H1 (cell line): ENCODE results near the gene CCL17. TPM values are rescaled to one million over a fixed set of nuclear protein-coding genes. Genes with fewer than 3 reads are reported as not detected.
A peak's percentile ranks its signal among the peaks of the same experiment; 100 is the strongest.

Experiments
- CTCF ChIA-PET: fragments of 300-600 bp; sonication (Branson Sonifier 250); formaldehyde crosslinking; loops from one replicate; lab custom pipeline; 2021; ENCODE audit not compliant: partially characterized antibody; lab: Charles Lee
- POLR2A ChIA-PET: fragments of 300-600 bp; sonication (Branson Sonifier 250); formaldehyde crosslinking; loops from one replicate; lab custom pipeline; 2021; ENCODE audit warnings: inconsistent platforms; ENCODE audit not compliant: partially characterized antibody; lab: Charles Lee
- DNase-seq, 2 experiments: peaks; one replicate each; pipeline versions ENCODE4 v3.0.0 to v3.0.0-alpha.2; 2010 to 2022; ENCODE audit warnings: low spot score in 2 of 2, low read depth in 1 of 2, mixed read lengths in 1 of 2
- FAIRE-seq: peaks from 2 replicates; lab custom pipeline; 2011; peaks lifted over from hg19 to GRCh38; lab: Jason Lieb, UNC
- H2AFZ ChIP-seq: 2 replicates; pipeline ENCODE4 v1.8.1; 2012; ENCODE audit warnings: low read length, inconsistent platforms
- H2AK5ac ChIP-seq: 2 replicates; pipeline ENCODE4 v1.6.1; 2013; ENCODE audit warnings: low read depth, low read length
- H2BK120ac ChIP-seq: replicated peaks from 2 replicates; pipeline ENCODE3; 2013; ENCODE audit warnings: low read depth, low read length, inconsistent platforms
- H2BK12ac ChIP-seq: 2 replicates; pipeline ENCODE4 v1.6.1; 2013; ENCODE audit warnings: low read depth, low read length
- H2BK15ac ChIP-seq: 2 replicates; pipeline ENCODE4 v1.6.1; 2013; ENCODE audit warnings: low read length
- H2BK20ac ChIP-seq: 2 replicates; pipeline ENCODE4 v1.6.1; 2013; ENCODE audit warnings: low read length
- H2BK5ac ChIP-seq: 2 replicates; pipeline ENCODE4 v1.6.1; 2013; ENCODE audit warnings: low read depth, low read length
- H3K14ac ChIP-seq: 2 replicates; pipeline ENCODE4 v1.6.1; 2013; ENCODE audit warnings: inconsistent platforms; ENCODE audit not compliant: insufficient read length
- H3K18ac ChIP-seq: 2 replicates; pipeline ENCODE4 v1.6.1; 2013; ENCODE audit warnings: low read length; ENCODE audit errors: extremely low read depth
- H3K23ac ChIP-seq: 2 replicates; pipeline ENCODE4 v1.6.1; 2013; ENCODE audit warnings: inconsistent platforms; ENCODE audit not compliant: insufficient read length
- H3K23me2 ChIP-seq: 2 replicates; pipeline ENCODE4 v1.6.1; 2013; ENCODE audit warnings: low read depth, low read length
- H3K27ac ChIP-seq: 2 replicates; pipeline ENCODE4 v1.6.1; 2011; ENCODE audit warnings: low read depth, low read length, inconsistent platforms
- H3K27me3 ChIP-seq, 4 experiments: replicated peaks in 1 of 4; 1 replicate in 1 of 4; 2 replicates in 3 of 4; pipeline versions ENCODE4 v1.6.1 to v1.8.1; 2011 to 2013; ENCODE audit warnings: low read length in 3 of 4, mild to moderate bottlenecking in 3 of 4, inconsistent platforms in 2 of 4, mixed read lengths in 2 of 4, moderate library complexity in 1 of 4; ENCODE audit not compliant: control insufficient read depth in 3 of 4, insufficient read depth in 3 of 4; ENCODE audit errors: extremely low read depth in 1 of 4
- H3K36me3 ChIP-seq, 4 experiments: 2 replicates each; pipeline versions ENCODE4 v1.6.1 to v1.8.1; 2011 to 2013; ENCODE audit warnings: mild to moderate bottlenecking in 4 of 4, low read length in 3 of 4, moderate library complexity in 2 of 4, control low read depth in 1 of 4, inconsistent platforms in 1 of 4; ENCODE audit not compliant: insufficient read depth in 4 of 4, control insufficient read depth in 2 of 4
- H3K4ac ChIP-seq: replicated peaks from 2 replicates; pipeline ENCODE3; 2013; ENCODE audit warnings: low read length, low read depth, mixed read lengths, inconsistent platforms; ENCODE audit not compliant: insufficient read length
- H3K4me1 ChIP-seq, 4 experiments: replicated peaks in 1 of 4; 1 replicate in 1 of 4; 2 replicates in 3 of 4; pipeline versions ENCODE4 v1.6.1 to v1.8.1; 2011 to 2013; ENCODE audit warnings: low read length in 3 of 4, inconsistent platforms in 2 of 4, mixed read lengths in 1 of 4; ENCODE audit not compliant: insufficient read depth in 4 of 4, control insufficient read depth in 3 of 4
- H3K4me2 ChIP-seq, 2 experiments: 2 replicates each; pipeline versions ENCODE4 v1.6.1 to v1.8.1; 2011 to 2013; ENCODE audit warnings: low read depth in 2 of 2, low read length in 2 of 2, control low read depth in 1 of 2, inconsistent platforms in 1 of 2, mild to moderate bottlenecking in 1 of 2; ENCODE audit not compliant: insufficient read depth in 1 of 2
- H3K4me3 ChIP-seq, 4 experiments: fragments of 200-600, 300-600 bp in 1 of 4; sonication (generic), shearing (Covaris generic), sonication (Bioruptor Twin) in 1 of 4; 2 replicates each; pipeline versions ENCODE4 v1.5.1 to v1.8.1; 2011 to 2016; ENCODE audit warnings: low read length in 4 of 4, low read depth in 3 of 4, control low read depth in 2 of 4, inconsistent platforms in 2 of 4, mild to moderate bottlenecking in 2 of 4, mixed read lengths in 1 of 4, moderate library complexity in 1 of 4; ENCODE audit not compliant: insufficient read depth in 2 of 4; ENCODE audit errors: extremely low read depth in 1 of 4
- H3K56ac ChIP-seq: replicated peaks from 2 replicates; pipeline ENCODE3; 2013; ENCODE audit warnings: low read depth, mild to moderate bottlenecking, mixed read lengths, low read length, inconsistent platforms; ENCODE audit not compliant: insufficient read length
- H3K79me1 ChIP-seq: 2 replicates; pipeline ENCODE4 v1.6.1; 2013; ENCODE audit warnings: low read depth, low read length, control low read depth
- H3K79me2 ChIP-seq, 2 experiments: 2 replicates each; pipeline versions ENCODE4 v1.6.1 to v1.8.1; 2012 to 2013; ENCODE audit warnings: low read length in 2 of 2, mild to moderate bottlenecking in 2 of 2, inconsistent platforms in 1 of 2; ENCODE audit not compliant: insufficient read depth in 2 of 2, control insufficient read depth in 1 of 2
- H3K9ac ChIP-seq, 4 experiments: replicated peaks in 1 of 4; 1 replicate in 1 of 4; 2 replicates in 3 of 4; pipeline versions ENCODE4 v1.6.1 to v1.8.1; 2011 to 2013; ENCODE audit warnings: low read depth in 3 of 4, low read length in 3 of 4, control low read depth in 2 of 4, mild to moderate bottlenecking in 2 of 4, moderate library complexity in 2 of 4, inconsistent platforms in 1 of 4; ENCODE audit errors: extremely low read depth in 1 of 4
- H3K9me3 ChIP-seq, 2 experiments: 2 replicates each; pipeline versions ENCODE4 v1.6.1 to v1.8.1; 2012 to 2013; ENCODE audit warnings: mild to moderate bottlenecking in 2 of 2, moderate library complexity in 2 of 2, control low read depth in 1 of 2, inconsistent platforms in 1 of 2, low read depth in 1 of 2, low read length in 1 of 2, mixed read lengths in 1 of 2; ENCODE audit not compliant: insufficient read depth in 2 of 2
- H4K20me1 ChIP-seq, 2 experiments: replicated peaks in 1 of 2; 2 replicates each; pipeline versions ENCODE3 to v1.8.1; 2011 to 2013; ENCODE audit warnings: inconsistent platforms in 2 of 2, low read length in 2 of 2, mild to moderate bottlenecking in 1 of 2; ENCODE audit not compliant: insufficient read depth in 2 of 2, control insufficient read depth in 1 of 2
- H4K5ac ChIP-seq: 2 replicates; pipeline ENCODE4 v1.6.1; 2013; ENCODE audit warnings: low read length, low read depth, mixed read lengths, inconsistent platforms; ENCODE audit not compliant: insufficient read length
- H4K8ac ChIP-seq: 2 replicates; pipeline ENCODE4 v1.8.0; 2013; ENCODE audit warnings: mild to moderate bottlenecking, moderate library complexity, low read length, inconsistent platforms; ENCODE audit not compliant: insufficient read depth; ENCODE audit errors: extremely low read depth
- H4K91ac ChIP-seq: replicated peaks from 2 replicates; pipeline ENCODE3; 2013; ENCODE audit warnings: low read length, mixed read lengths, inconsistent platforms; ENCODE audit not compliant: insufficient read length
- CBX8 ChIP-seq: fragments of 300-800, 300-1000 bp; sonication (generic); IDR thresholded peaks from 2 replicates; pipeline ENCODE4 v1.7.1; 2016; ENCODE audit warnings: low read depth, low read length, borderline replicate concordance
- JUND ChIP-seq: IDR thresholded peaks from 2 replicates; pipeline ENCODE4 v1.6.1; 2011; ENCODE audit warnings: mild to moderate bottlenecking, improper control_type of control experiment, low read length
- RNF2 ChIP-seq: fragments of 200-900, 300-1000 bp; sonication (generic); IDR thresholded peaks from 2 replicates; pipeline ENCODE4 v1.7.1; 2016; ENCODE audit warnings: borderline replicate concordance, low read depth, mild to moderate bottlenecking, antibody characterized with exemption, low read length; ENCODE audit not compliant: poor library complexity, severe bottlenecking; ENCODE audit errors: missing control alignments
- WGBS, 2 experiments: shearing (Covaris generic) in 1 of 2; methylation state at CpG; one replicate each; pipeline versions ENCODE4 v1.1.6 to v1.1.7; 2013 to 2015; ENCODE audit warnings: low lambda C conversion rate in 2 of 2, mixed read lengths in 2 of 2, inconsistent platforms in 1 of 2, low coverage in 1 of 2, missing lambda C conversion rate in 1 of 2; ENCODE audit not compliant: insufficient replicate concordance in 2 of 2, insufficient coverage in 1 of 2, insufficient read length in 1 of 2; ENCODE audit errors: extremely low coverage in 1 of 2, missing lambda C conversion rate in 1 of 2; 5-methylcytosine and 5-hydroxymethylcytosine counted together
- polyA plus RNA-seq, 7 experiments: library from polyadenylated mRNA; depleted of rRNA in 3 of 7; stranded (reverse) in 5 of 7; unstranded in 2 of 7; fragments of >200 nt in 5 of 7; fragments of 200-250 nt in 2 of 7; gene quantifications; 1 replicate in 5 of 7; 2 replicates in 1 of 7; 4 replicates in 1 of 7; pipeline versions ENCODE4 v1.2.1 to v1.2.3, GENCODE V29; 2011 to 2013; ENCODE audit warnings: missing spikeins in 2 of 7, mixed read lengths in 2 of 7
- total RNA-seq: library from RNA; stranded (reverse); fragmentation: NEBNext Ultra II Directional; extraction: Animal tissue kit (Norgen Biotek cat#: 25700); gene quantifications from 2 replicates; pipeline ENCODE4 v1.2.1, GENCODE V29; 2021

Gene CCL17
- total and polyA plus RNA-seq, 2 of the 8 experiments (the other 6 are each of a cell fraction or from before 2014, with no cell fraction given), result not detected

DNA sequence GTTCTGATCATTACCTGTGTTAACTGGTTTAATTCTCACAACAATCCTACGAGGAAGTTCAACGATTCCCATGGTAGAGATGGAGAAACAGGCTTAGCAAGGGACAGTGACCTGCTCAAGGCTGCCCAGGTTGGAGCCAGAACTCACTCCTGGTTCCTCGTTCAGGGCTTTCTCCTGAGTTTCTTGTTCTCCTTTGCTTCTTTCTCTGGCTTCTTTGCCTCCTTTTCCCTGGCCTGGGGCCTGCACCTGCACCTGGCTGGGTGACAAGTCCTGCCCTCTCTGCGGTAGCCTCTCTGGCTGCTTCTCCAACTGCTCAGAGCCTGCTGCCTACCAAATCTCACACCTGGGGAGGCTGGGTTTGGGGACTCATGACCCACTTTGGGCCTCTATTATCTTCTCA lies 43.2 kb upstream of the CCL17 start:
- WGBS, 2 experiments, result 81% methylated on average over 4 of the region's 4 CpGs; no CpG with 5 or more reads in 1 of the 2 experiments
- no peaks in the 10 kb centered on the region for H3K36me3 ChIP-seq
- H3K14ac ChIP-seq, result no peak overlapping the region
- H3K4me3 ChIP-seq, result no peak overlapping the region
- no peak overlapping the region for H2AK5ac ChIP-seq
- H2BK15ac ChIP-seq, result no peak overlapping the region
- ChIA-PET POLR2A (no interaction called here), CTCF (interaction anchor here (0.6 to 3.2 kb wide), 2 partner anchors 22 to 55 kb away, joined by 3 to 14 read pairs; no protein-coding TSS in a partner anchor)
- TF ChIP-seq RNF2 (no peak), CBX8 (no peak), JUND (no peak)
- no peaks in the 10 kb centered on the region for H4K20me1 ChIP-seq
- no peak for FAIRE-seq
- H3K56ac ChIP-seq, result no peak overlapping the region
- no peaks in the 10 kb centered on the region for H3K23me2 ChIP-seq
- H2BK120ac ChIP-seq, result no peak overlapping the region
- H3K18ac ChIP-seq, result no peak overlapping the region
- no peak for DNase-seq
- no peaks in the 10 kb centered on the region for H3K79me1 ChIP-seq
- H3K23ac ChIP-seq, result no peak overlapping the region
- no peak overlapping the region for H2BK12ac ChIP-seq
- H3K27me3 ChIP-seq, result peaks cover 0 to 2% (median 0%) of the 10 kb centered on the region in 4 experiments; a peak in 1 of 7 replicates
- H4K8ac ChIP-seq, result no peak overlapping the region
- 0 out of 2 replicates have a peak overlapping the region, but pooled peaks have one; percentile 13 for H2AFZ ChIP-seq
- no peak overlapping the region for H3K4ac ChIP-seq
- H3K4me1 ChIP-seq, result peaks cover 0 to 2% (median 0%) of the 10 kb centered on the region in 4 experiments; a peak in 2 of 7 replicates
- no peak overlapping the region for H2BK5ac ChIP-seq
- no peak overlapping the region for H3K27ac ChIP-seq
- H3K79me2 ChIP-seq, result no peaks in the 10 kb centered on the region
- no peak overlapping the region for H4K91ac ChIP-seq
- no peak overlapping the region for H4K5ac ChIP-seq
- no peak overlapping the region for H3K4me2 ChIP-seq
- no peak overlapping the region for H2BK20ac ChIP-seq
- no peaks in the 10 kb centered on the region for H3K9me3 ChIP-seq
- H3K9ac ChIP-seq, result no peak overlapping the region
